ENCODE results near the gene SLC12A8.

SLC12A8 gene

DNA sequence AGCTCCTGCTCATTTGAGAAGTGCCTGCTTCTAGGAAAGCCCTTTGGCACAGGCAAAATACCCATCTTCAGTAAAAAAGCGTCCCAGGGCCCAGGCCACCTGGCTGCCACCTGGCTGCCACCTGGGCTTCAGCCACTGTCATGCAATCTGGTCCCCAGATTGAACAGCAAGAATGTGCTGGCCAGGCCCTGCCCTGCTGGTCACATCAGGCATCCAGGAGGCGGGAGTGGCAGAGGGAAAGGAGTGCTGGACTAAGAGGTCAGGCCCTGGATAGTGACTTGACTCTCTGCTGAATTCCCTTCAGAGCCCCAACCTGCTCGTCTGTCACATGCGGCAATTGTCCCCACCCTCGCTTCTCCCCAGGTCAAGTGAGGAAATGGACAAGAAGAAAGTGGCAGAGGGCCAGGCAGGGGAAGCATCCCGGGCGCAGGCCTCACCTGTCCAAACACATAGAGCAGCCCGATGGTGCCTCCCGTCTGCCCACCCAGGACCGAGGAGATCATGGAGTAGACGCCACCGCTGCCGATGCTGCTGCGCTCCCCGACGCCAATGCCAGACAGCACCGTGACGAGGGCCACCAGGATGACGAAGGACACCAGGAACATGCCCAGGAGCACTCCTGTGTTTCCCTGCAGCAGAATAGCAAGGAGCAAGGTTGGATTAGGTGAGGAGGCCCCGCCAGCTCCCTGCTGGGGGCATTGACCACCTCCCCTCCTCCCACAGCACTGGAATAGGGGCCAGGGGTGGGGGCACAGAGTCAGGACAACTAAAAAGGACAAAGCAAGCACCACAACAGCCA lies 25.5 kb downstream of the SLC12A8 start:
- H3K27ac Mint-ChIP-seq: no peak overlapping the region
- H3K4me3 Mint-ChIP-seq: no peak overlapping the region
- H3K9me3 Mint-ChIP-seq: no peaks in the 10 kb centered on the region
- H3K4me1 Mint-ChIP-seq (ENCODE audit: low read depth): no peaks in the 10 kb centered on the region
- H3K36me3 Mint-ChIP-seq (ENCODE audit: low read depth): no peaks in the 10 kb centered on the region
- H3K27me3 Mint-ChIP-seq (ENCODE audit: low read depth): peaks cover 16% of the 10 kb centered on the region

DNA sequence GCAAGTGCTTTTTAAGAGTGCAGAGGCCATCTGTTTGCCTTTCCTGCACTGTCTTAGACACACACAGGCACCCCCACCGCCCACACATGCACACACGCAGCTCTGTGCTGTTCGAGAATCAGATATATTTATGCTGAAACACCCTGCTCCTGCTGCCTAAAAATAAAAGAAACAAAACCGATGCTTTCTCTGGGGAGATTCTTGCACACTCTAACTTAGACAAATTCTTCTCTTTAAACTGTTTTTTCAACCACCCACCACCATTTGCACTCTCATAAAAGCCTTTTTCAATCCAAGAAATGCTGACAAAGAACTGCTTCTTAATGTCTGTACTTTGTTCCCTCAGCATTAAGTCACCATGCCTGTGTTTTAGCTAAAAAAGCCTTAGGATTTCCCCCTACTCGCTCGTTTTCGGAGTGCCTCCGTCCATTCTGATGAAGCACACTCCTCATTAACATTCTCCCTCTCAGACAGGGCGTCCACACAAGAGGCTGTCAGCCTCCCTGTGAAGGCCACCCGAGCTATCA lies 26.2 kb downstream of the SLC12A8 start:
- H3K36me3 Mint-ChIP-seq (ENCODE audit: low read depth): no peaks in the 10 kb centered on the region
- H3K9me3 Mint-ChIP-seq: no peaks in the 10 kb centered on the region
- no peaks in the 10 kb centered on the region for H3K4me1 Mint-ChIP-seq (ENCODE audit: low read depth)
- H3K27me3 Mint-ChIP-seq (ENCODE audit: low read depth): peaks cover 16% of the 10 kb centered on the region
- no peak overlapping the region for H3K4me3 Mint-ChIP-seq
- H3K27ac Mint-ChIP-seq: no peak overlapping the region

DNA sequence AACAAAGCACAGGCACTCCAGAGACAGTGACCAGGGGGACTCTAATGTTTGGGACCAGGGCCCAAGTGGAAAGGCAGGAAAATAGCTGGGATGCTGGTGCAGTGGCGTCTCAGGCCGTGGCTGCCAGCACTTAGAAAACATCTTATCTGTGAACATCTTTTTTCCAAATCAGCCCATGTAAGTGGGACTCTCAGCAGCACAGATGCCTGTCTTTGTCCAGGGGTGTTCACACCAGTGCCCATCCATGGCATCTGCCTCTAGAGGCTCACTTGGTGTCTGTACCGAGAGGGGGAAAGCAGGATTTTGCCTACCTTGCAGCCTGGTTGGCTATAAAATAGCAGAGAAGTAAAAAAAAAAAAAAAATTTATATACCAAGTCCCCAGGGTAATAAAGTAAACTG lies 26.7 kb downstream of the SLC12A8 start:
- Mint-ChIP-seq H3K4me1 (ENCODE audit: low read depth) (no peaks in the 10 kb centered on the region), H3K27me3 (ENCODE audit: low read depth) (peaks cover 16% of the 10 kb centered on the region), H3K4me3 (no peak overlapping the region), H3K27ac (no peak overlapping the region), H3K36me3 (ENCODE audit: low read depth) (no peaks in the 10 kb centered on the region), H3K9me3 (no peaks in the 10 kb centered on the region)

DNA sequence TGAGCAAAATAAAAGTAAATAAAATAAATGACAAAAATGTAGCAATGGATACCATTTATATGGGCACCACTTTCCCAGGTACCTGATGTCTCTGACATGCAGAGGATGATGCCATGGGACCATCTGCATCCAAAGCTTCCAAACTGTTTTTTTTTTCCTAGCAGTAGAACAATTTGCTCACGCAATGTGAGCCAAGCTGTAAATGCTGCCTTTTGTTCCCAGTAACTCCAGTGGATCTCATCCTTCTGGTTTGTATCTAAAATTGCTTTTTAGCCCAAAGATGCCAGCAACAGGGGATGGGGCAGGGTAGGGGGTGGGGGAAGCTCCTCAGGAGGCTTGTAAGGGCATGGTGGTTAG lies 32.7 kb downstream of the SLC12A8 start:
- H3K36me3 Mint-ChIP-seq (ENCODE audit: low read depth): no peaks in the 10 kb centered on the region
- H3K27me3 Mint-ChIP-seq (ENCODE audit: low read depth): peaks cover 4% of the 10 kb centered on the region
- no peak overlapping the region for H3K4me3 Mint-ChIP-seq
- H3K27ac Mint-ChIP-seq: no peak overlapping the region
- H3K4me1 Mint-ChIP-seq (ENCODE audit: low read depth): peaks cover 2% of the 10 kb centered on the region
- no peaks in the 10 kb centered on the region for H3K9me3 Mint-ChIP-seq

DNA sequence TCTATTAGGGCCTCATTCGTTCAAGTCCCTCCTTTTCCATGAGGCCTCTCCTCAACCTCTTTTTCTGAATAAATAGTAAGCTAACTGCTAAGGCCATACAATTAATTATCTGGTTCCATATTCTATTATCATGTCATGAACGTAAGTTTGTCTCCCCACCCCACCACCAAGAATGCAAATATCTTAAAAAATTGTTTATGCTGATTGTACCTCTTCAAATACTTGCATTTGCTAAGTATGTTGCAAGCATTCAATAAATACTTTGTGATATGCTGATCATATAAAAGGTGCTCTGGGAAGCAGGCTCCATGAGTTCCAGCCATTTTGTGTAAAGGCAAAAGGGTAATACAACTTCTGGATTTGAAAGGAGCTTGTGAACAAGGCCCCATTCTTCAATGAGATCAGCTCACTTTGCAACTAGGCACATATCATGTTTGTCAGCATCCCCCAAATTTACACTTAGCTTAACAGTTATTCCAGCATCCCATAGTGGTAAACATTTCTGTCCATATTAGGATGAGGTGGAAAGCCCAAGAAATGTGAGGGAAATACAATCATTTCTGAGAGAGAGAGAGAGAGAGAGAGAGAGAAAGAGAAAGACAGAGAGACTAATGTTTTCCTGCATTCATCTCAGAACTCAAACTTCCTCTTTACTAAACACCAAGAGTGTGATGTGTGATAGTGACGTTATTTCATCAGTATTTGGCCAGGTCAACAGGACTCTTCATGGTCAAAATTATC lies 33.2 kb downstream of the SLC12A8 start:
- peaks cover 2% of the 10 kb centered on the region for H3K4me1 Mint-ChIP-seq (ENCODE audit: low read depth)
- H3K27me3 Mint-ChIP-seq (ENCODE audit: low read depth): no peaks in the 10 kb centered on the region
- no peaks in the 10 kb centered on the region for H3K9me3 Mint-ChIP-seq
- no peaks in the 10 kb centered on the region for H3K36me3 Mint-ChIP-seq (ENCODE audit: low read depth)
- no peak overlapping the region for H3K27ac Mint-ChIP-seq
- no peak overlapping the region for H3K4me3 Mint-ChIP-seq

DNA sequence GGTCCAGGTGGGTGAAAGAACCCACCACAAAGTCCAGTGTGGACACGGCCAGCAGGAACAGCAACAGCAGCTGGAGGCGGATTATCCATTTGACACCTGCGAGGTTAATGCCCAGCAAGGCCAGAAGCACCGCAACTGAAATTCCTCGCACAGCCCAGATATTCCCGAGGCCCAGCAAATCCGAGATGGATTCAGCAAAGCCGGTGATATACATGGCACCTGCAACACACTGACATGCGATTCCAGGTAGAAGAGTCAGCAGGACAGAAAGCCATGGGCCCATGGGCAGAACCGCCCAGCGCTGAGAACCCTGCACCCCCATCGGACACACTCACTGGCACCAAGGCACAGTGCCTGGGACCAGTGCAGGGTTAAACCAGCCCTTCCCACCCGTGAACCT lies 34.8 kb downstream of the SLC12A8 start:
- peaks cover 8% of the 10 kb centered on the region for H3K27me3 Mint-ChIP-seq (ENCODE audit: low read depth)
- peaks cover 2% of the 10 kb centered on the region for H3K4me1 Mint-ChIP-seq (ENCODE audit: low read depth)
- no peak overlapping the region for H3K4me3 Mint-ChIP-seq
- H3K9me3 Mint-ChIP-seq: peaks cover 10% of the 10 kb centered on the region
- peaks cover 2% of the 10 kb centered on the region for H3K36me3 Mint-ChIP-seq (ENCODE audit: low read depth)
- no peak overlapping the region for H3K27ac Mint-ChIP-seq

DNA sequence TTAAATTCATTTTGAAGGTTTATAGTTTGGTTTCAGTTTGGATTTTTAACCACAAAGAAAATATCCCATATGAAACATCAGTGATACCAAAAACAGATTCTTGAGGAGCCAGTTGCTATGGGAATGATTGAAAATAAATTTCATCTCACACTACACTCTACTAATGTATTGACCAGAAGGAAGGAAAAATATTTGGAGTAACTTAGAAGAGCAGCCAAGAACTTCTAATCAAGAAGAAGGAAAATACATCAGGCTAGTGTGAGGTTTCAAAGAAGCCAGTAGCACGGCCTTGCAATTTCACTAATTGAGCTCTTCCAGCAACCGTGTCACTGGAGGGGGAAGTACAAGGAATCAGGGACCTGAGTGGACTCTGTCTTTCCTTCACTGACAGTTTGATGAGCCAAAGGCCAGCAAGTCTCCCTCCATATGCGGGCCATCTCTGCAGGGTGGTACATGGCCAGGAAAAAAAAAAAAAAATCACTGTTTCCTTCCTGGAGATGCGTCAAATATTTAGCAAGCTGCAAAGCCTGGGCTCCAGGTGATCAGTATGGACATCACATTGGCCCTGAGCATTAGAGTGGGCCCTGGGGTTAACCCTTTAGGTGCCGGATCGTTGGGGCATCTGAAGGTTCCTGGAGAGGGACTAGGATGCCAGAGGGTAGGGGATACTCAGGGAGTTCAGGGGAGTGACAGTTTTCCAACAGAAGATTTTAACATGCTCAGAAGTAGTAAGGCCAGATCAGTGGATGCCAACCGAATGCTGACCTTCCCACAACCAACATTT lies 37.1 kb downstream of the SLC12A8 start:
- Mint-ChIP-seq H3K27ac (no peak overlapping the region), H3K4me1 (ENCODE audit: low read depth) (peaks cover 2% of the 10 kb centered on the region), H3K27me3 (ENCODE audit: low read depth) (peaks cover 12% of the 10 kb centered on the region), H3K4me3 (no peak overlapping the region), H3K9me3 (peaks cover 10% of the 10 kb centered on the region), H3K36me3 (ENCODE audit: low read depth) (peaks cover 2% of the 10 kb centered on the region)

DNA sequence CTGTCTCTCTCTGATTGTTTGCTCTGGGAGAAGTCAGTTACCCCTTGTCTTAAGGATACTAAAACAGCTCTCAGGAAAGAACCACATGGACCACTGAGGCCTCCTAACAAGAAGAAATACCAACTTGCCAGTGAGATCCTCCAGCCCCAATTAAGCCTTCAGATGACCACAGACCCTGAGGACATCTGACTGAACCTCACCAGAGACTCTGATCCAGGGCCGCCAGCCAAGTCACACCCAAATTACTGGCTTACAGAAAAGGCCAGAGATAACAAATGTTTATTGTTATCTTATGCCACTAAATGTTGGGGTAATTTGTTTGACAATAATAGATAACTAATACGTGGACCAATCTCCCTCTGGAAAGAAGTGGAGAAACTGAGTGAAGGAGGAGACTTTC lies 40.2 kb downstream of the SLC12A8 start:
- H3K27me3 Mint-ChIP-seq (ENCODE audit: low read depth): peaks cover 29% of the 10 kb centered on the region
- H3K4me3 Mint-ChIP-seq: no peak overlapping the region
- peaks cover 2% of the 10 kb centered on the region for H3K4me1 Mint-ChIP-seq (ENCODE audit: low read depth)
- no peak overlapping the region for H3K27ac Mint-ChIP-seq
- peaks cover 2% of the 10 kb centered on the region for H3K36me3 Mint-ChIP-seq (ENCODE audit: low read depth)
- peaks cover 10% of the 10 kb centered on the region for H3K9me3 Mint-ChIP-seq

DNA sequence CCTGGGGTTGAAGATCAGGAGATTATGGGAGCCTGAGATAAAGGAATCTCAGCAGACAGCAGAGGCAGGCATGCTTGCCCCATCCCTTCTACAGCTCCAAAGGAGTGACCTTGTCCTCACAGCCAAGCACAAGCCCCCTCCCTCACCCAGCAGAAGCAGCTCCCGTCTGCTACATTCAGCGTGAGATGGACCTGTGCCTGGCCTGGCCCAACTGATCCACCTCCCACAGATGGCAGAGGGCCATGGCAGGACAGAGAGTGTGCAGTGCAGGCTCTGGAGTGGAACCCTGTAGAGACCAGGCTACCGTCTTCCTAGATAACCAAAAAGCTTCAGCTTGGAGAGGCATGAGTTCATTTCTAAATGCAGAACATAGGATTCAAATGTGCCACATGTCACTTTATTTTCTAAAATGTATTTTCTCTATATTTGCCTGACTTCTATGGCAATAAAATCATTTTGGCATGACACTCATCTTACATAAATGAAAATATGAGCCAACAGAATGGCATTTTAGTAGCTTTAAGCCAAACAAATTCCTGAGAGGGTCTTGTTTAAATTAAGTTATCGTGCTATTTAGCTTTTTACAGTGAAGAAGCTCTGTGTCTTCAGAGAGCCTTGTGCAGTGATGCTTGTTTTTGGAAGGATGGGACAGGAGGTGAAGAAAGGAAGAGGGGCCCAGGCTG lies 43.7 kb downstream of the SLC12A8 start:
- peaks cover 2% of the 10 kb centered on the region for H3K4me1 Mint-ChIP-seq (ENCODE audit: low read depth)
- peaks cover 32% of the 10 kb centered on the region for H3K27me3 Mint-ChIP-seq (ENCODE audit: low read depth)
- H3K4me3 Mint-ChIP-seq: no peak overlapping the region
- H3K27ac Mint-ChIP-seq: no peak overlapping the region
- H3K9me3 Mint-ChIP-seq: peaks cover 6% of the 10 kb centered on the region
- H3K36me3 Mint-ChIP-seq (ENCODE audit: low read depth): peaks cover 2% of the 10 kb centered on the region

DNA sequence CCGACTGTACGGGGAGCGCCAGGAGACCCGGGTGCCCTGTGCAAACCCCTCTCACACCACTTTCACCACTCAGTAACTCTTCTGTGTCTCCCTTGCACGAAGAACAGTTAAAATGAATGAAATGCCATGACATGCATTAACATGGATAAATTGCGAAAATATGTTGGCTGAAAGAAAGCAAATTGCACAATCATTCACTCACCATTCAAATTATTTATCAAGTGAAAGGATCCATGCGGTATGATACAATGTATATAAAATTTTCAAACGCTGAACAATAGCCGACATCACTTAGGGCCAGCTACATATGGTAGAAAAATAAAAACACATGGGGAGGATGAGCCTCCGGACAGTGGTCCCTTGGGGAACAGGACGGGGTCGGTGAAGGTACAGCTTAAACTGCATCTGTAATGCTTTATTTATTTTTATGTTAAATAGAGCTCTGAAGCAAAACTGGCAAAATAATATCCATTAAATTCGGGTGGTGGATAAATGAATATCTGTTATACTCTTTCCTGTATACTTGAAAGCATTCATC lies 45.9 kb downstream of the SLC12A8 start:
- Mint-ChIP-seq H3K4me1 (ENCODE audit: low read depth) (peaks cover 2% of the 10 kb centered on the region), H3K4me3 (no peak overlapping the region), H3K27me3 (ENCODE audit: low read depth) (peaks cover 37% of the 10 kb centered on the region), H3K9me3 (no peaks in the 10 kb centered on the region), H3K36me3 (ENCODE audit: low read depth) (no peaks in the 10 kb centered on the region), H3K27ac (no peak overlapping the region)

DNA sequence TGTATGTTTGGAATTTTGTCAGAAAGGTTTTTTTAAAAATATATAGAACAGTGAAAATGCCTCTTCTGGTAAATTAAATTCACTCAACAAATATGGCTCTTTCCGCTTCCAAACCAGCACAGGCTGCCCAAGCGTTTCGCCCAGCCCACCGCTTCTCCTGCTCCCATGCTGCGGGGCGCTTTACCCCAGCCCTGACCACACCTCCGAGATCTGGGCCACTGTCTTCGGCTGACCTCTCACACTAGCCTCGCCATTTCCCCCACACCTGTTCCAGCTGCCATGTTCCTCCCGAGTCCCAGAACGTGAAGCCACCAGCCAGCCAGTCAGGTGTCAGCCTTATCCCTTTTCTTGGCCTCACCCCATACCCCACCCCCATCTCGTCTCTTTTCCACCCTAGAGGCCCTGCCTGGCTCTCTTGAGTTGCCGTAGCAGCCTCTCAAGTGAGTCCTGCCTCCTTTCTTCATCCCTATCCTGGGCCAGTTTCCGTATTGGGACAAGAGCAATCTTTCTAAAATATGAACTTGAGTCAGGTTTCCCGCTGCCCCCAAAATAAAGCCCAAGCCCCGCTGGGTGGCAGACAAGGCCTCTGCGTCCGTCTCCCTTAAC lies 46.5 kb downstream of the SLC12A8 start:
- Mint-ChIP-seq H3K27me3 (ENCODE audit: low read depth) (peaks cover 42% of the 10 kb centered on the region), H3K36me3 (ENCODE audit: low read depth) (no peaks in the 10 kb centered on the region), H3K4me3 (no peak overlapping the region), H3K27ac (no peak overlapping the region), H3K4me1 (ENCODE audit: low read depth) (peaks cover 2% of the 10 kb centered on the region), H3K9me3 (no peaks in the 10 kb centered on the region)

DNA sequence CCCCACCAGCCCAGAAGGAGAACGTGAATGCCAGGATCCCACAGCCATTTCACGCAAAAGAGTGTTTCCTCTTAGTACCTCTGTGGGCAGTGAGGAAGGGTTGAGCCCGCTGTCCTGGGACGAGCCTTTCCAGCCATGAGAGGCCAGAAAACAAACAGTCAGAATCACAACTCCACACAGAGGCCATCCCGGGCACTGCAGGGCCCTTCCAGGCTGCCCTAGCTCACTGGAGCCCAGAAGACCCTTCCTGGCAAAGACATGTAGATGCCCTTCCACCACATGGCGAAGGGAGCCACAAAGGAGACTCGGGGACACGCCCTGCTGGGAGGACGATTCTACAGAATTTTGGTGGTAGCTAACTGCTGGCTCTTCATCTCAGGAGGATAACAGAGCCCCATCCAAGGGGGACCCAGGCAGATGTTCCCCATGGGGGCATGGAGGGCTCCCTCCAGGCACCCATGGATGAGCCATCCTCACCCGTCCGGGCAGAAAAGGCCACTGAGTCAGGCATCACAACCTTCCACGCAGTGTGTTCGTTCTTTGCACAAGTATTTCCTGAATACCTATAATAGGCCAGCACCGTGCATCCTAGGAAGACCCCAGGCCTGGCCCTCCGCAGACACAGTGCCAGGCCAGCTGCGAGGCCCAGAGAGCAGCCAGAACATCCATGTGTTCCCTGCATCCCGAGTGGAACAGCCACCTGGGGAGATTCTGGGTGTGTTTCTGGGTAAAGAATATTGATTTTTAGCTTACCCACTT lies 47.2 kb downstream of the SLC12A8 start:
- Mint-ChIP-seq H3K27me3 (ENCODE audit: low read depth) (peaks cover 49% of the 10 kb centered on the region), H3K36me3 (ENCODE audit: low read depth) (no peaks in the 10 kb centered on the region), H3K9me3 (no peaks in the 10 kb centered on the region), H3K4me3 (no peak overlapping the region), H3K4me1 (ENCODE audit: low read depth) (peaks cover 2% of the 10 kb centered on the region), H3K27ac (no peak overlapping the region)

Measured in T-helper 1 cell treated with Interleukin-12 subunit alpha and Interleukin-12 subunit beta and Interleukin-4 antibody, amounts not matched to agents 30 μg/mL and 1 μg/mL, for 36 hours (primary cell).